ENCODE data around the gene SLC9A1. TPM values are rescaled to one million over a fixed set of nuclear protein-coding genes. Genes with fewer than 3 reads are reported as not detected.

SLC9A1 gene
- total RNA-seq, 1 experiment from 2014 or later = 21.7 TPM

DNA sequence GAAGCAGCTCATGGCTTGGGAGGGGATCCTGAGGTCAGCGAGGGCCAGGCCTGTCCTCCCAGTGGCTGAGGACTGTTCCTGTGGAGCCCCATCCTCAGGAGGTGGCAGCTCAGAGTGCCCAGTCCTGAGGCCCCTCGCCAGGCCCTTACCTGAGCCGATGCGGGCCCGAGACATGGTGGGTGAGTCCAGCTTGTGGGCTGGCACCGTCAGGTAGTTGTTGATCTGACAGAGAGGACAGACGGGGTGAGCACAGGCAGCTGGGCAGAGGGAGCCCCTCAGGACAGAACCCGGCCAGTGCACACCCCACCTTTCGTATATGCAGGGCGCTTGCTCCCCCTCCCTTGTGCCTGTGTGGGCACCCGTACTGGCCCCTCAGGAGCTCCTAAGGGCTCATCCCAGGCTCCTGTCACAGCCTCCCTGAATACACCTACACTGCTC lies 53.9 kb downstream of the SLC9A1 start:
- no peaks in the 10 kb centered on the region for H3K79me2 ChIP-seq (ENCODE audit: insufficient read depth, low read length)
- RAD21 ChIA-PET (ENCODE audit: low non-redundant PET in 1 of 2, low total read pairs in 2 of 2, uncharacterized antibody in 2 of 2, unreplicated experiment in 2 of 2) = no interaction called here
- H3K4me3 ChIP-seq (replicated peaks in 1 of 2; ENCODE audit: low read depth in 1 of 2, low read length in 2 of 2) = no peak overlapping the region
- no peak overlapping the region for H3K4me2 ChIP-seq (ENCODE audit: low read length)
- H3K9me3 ChIP-seq (ENCODE audit: control insufficient read depth in 1 of 2, insufficient read depth in 1 of 2, low read depth in 1 of 2, low read length in 2 of 2) = no peaks in the 10 kb centered on the region
- TF ChIP-seq EGR1 (IDR thresholded peaks at IDR 0.05; ENCODE audit: low read depth) (no peak), EZH2phosphoT487 (IDR thresholded peaks at IDR 0.05; ENCODE audit: borderline replicate concordance) (no peak), SIN3A (IDR thresholded peaks at IDR 0.05; ENCODE audit: low read depth) (no peak), RAD21 (IDR thresholded peaks at IDR 0.05; ENCODE audit: low read depth) (no peak), FOSL1 (IDR thresholded peaks at IDR 0.05; ENCODE audit: low read depth) (no peak), YY1 (IDR thresholded peaks at IDR 0.05; ENCODE audit: extremely low read depth, insufficient replicate concordance, low read depth, low read length) (no peak), POLR2A (IDR thresholded peaks at IDR 0.05; ENCODE audit: borderline replicate concordance, extremely low read depth, insufficient read depth, insufficient read length) (no peak), ZBTB33 (IDR thresholded peaks at IDR 0.05; ENCODE audit: extremely low read depth, insufficient replicate concordance, low read length) (no peak), POLR2AphosphoS5 (IDR thresholded peaks at IDR 0.05; ENCODE audit: low read depth, low read length) (no peak), MAX (IDR thresholded peaks at IDR 0.05) (no peak), ELF1 (IDR thresholded peaks at IDR 0.05; ENCODE audit: borderline replicate concordance, low read depth) (no peak), TCF7L2 (IDR thresholded peaks at IDR 0.05; ENCODE audit: borderline replicate concordance, extremely low read depth, insufficient read depth, insufficient read length) (no peak)
- TF ChIP-seq, protein P1, sequence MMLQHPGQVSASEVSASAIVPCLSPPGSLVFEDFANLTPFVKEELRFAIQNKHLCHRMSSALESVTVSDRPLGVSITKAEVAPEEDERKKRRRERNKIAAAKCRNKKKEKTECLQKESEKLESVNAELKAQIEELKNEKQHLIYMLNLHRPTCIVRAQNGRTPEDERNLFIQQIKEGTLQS (IDR thresholded peaks at IDR 0.05) = no peak
- TF ChIP-seq, protein P2, sequence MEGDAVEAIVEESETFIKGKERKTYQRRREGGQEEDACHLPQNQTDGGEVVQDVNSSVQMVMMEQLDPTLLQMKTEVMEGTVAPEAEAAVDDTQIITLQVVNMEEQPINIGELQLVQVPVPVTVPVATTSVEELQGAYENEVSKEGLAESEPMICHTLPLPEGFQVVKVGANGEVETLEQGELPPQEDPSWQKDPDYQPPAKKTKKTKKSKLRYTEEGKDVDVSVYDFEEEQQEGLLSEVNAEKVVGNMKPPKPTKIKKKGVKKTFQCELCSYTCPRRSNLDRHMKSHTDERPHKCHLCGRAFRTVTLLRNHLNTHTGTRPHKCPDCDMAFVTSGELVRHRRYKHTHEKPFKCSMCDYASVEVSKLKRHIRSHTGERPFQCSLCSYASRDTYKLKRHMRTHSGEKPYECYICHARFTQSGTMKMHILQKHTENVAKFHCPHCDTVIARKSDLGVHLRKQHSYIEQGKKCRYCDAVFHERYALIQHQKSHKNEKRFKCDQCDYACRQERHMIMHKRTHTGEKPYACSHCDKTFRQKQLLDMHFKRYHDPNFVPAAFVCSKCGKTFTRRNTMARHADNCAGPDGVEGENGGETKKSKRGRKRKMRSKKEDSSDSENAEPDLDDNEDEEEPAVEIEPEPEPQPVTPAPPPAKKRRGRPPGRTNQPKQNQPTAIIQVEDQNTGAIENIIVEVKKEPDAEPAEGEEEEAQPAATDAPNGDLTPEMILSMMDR (IDR thresholded peaks at IDR 0.05 in 2 of 3, conservative IDR thresholded peaks at IDR 0.05 in 1 of 3; ENCODE audit: borderline replicate concordance in 1 of 3, insufficient read depth in 1 of 3, low read depth in 2 of 3, low read length in 2 of 3) = no peak
- DNase-seq (ENCODE audit: low read depth, low spot score) = no peak
- intact Hi-C loops (cut with micrococcal nuclease) = no loop called here
- no peaks in the 10 kb centered on the region for H3K9me2 ChIP-seq (ENCODE audit: insufficient read depth)
- no peak overlapping the region for H2AFZ ChIP-seq (ENCODE audit: low read depth, low read length, poor library complexity, severe bottlenecking)
- H3K27me3 ChIP-seq (ENCODE audit: insufficient read depth, low read length) = no peaks in the 10 kb centered on the region
- BruUV-seq (replicated peaks) = no TSS peak
- H3K4me1 ChIP-seq (ENCODE audit: control insufficient read depth in 1 of 2, insufficient read depth in 2 of 2, low read length in 2 of 2) = peaks cover 9 to 43% of the 10 kb centered on the region in 2 experiments
- no peak overlapping the region for H3K9ac ChIP-seq (ENCODE audit: low read length)
- H3K27ac ChIP-seq (ENCODE audit: low read depth, low read length) = no peak overlapping the region
- no peaks in the 10 kb centered on the region for H3K36me3 ChIP-seq (ENCODE audit: control insufficient read depth in 1 of 2, insufficient read depth in 2 of 2, low read length in 2 of 2)
- CTCF ChIA-PET = interaction anchor here (0.8 to 11.1 kb wide), 2 partner anchors 55 to 183 kb away, joined by 3 to 219 read pairs; no protein-coding TSS in a partner anchor
- H4K20me1 ChIP-seq (ENCODE audit: insufficient read depth) = no peaks in the 10 kb centered on the region
- POLR2A ChIA-PET = no interaction called here
- ATAC-seq = no peak
